GM15510 (cell line): Measurements from ENCODE around the gene PRX.

Experiments
- POLR2A ChIP-seq: IDR thresholded peaks from 3 replicates; pipeline ENCODE4 v1.6.1; 2011; ENCODE audit warnings: borderline replicate concordance; ENCODE audit not compliant: insufficient read length; ENCODE audit errors: extremely low read depth

Gene PRX

GRCh38 chr19:40365613-40366401 lies 47.4 kb downstream of the PRX start:
- TF ChIP-seq POLR2A, result peak; percentile 39

GRCh38 chr19:40365010-40365409 lies 48.2 kb downstream of the PRX start:
- TF ChIP-seq POLR2A, result no peak

GRCh38 chr19:40363069-40363468 lies 50.1 kb downstream of the PRX start:
- TF ChIP-seq POLR2A, result no peak

GRCh38 chr19:40362160-40362559 lies 51.0 kb downstream of the PRX start:
- TF ChIP-seq POLR2A, result no peak

- TF ChIP-seq POLR2A, result no peak
Observed at GRCh38 chr19:40360708-40361241, 52.4 kb downstream of the PRX start.

- no peak for TF ChIP-seq POLR2A
Observed at GRCh38 chr19:40360020-40360707, 53.0 kb downstream of the PRX start.

- TF ChIP-seq POLR2A, result no peak
Observed at GRCh38 chr19:40358773-40359172, 54.4 kb downstream of the PRX start.

GRCh38 chr19:40357640-40358039 lies 55.5 kb downstream of the PRX start:
- TF ChIP-seq POLR2A, result no peak

- no peak for TF ChIP-seq POLR2A
Observed at GRCh38 chr19:40356681-40357595, 56.2 kb downstream of the PRX start.

- peak; percentile 15 for TF ChIP-seq POLR2A
Observed at GRCh38 chr19:40355975-40356680, 57.0 kb downstream of the PRX start.

GRCh38 chr19:40348961-40349507 lies 64.1 kb downstream of the PRX start:
- TF ChIP-seq POLR2A, result no peak

GRCh38 chr19:40348125-40348913 lies 64.9 kb downstream of the PRX start, which contains the start of the genes C19orf47 and PLD3:
Gene C19orf47 (minus strand): TSS chr19:40348397. CDS start chr19:40341857, 6,540 bp downstream.
Gene PLD3 (plus strand): TSS chr19:40348695. CDS start chr19:40366484, 17,789 bp downstream.
- TF ChIP-seq POLR2A, result peak; percentile 95

- TF ChIP-seq POLR2A, result no peak
Observed at GRCh38 chr19:40344422-40344821, 68.8 kb downstream of the PRX start.
